CD4-positive, CD25-positive, alpha-beta regulatory T cell (primary cell): ENCODE measurements around the gene ZNF831. TPM values are rescaled to one million over a fixed set of nuclear protein-coding genes. Genes with fewer than 3 reads are reported as not detected.

ENCODE experiments used
- ATAC-seq, 2 donors: fragments of 150-1000 bp; cut with Tn5 transposase; one replicate each; pipeline ENCODE4 v1.10.0; 2021; ENCODE audit warnings: low read depth in 2 of 2, moderate number of reproducible peaks in 2 of 2, moderate library complexity in 1 of 2
- DNase-seq, 3 donors: peaks; one replicate each; pipeline versions ENCODE4 v3.0.0 to v3.0.0-alpha.2; 2012 to 2022; ENCODE audit warnings: mixed read lengths in 1 of 3
- H3K27ac ChIP-seq: one replicate; pipeline ENCODE4 v1.7.0; 2013; ENCODE audit warnings: mild to moderate bottlenecking, low read length; ENCODE audit not compliant: insufficient read depth, poor library complexity, severe bottlenecking
- H3K27me3 ChIP-seq: one replicate; pipeline ENCODE4 v1.7.0; 2013; ENCODE audit warnings: low read length; ENCODE audit not compliant: control insufficient read depth, insufficient read depth
- H3K36me3 ChIP-seq: one replicate; pipeline ENCODE4 v1.7.0; 2013; ENCODE audit warnings: mild to moderate bottlenecking, low read length, moderate library complexity; ENCODE audit not compliant: control insufficient read depth, insufficient read depth
- H3K4me1 ChIP-seq: 2 replicates; pipeline ENCODE4 v1.7.0; 2013; ENCODE audit warnings: mild to moderate bottlenecking, low read length; ENCODE audit not compliant: insufficient read depth, control insufficient read depth, poor library complexity, severe bottlenecking
- H3K4me3 ChIP-seq: one replicate; pipeline ENCODE4 v1.7.0; 2013; ENCODE audit warnings: low read depth, mild to moderate bottlenecking, low read length, moderate library complexity
- H3K9me3 ChIP-seq, 2 experiments: 1 replicate in 1 of 2; 2 replicates in 1 of 2; pipeline ENCODE4 v1.7.0; 2013; ENCODE audit warnings: low read length in 2 of 2, mild to moderate bottlenecking in 1 of 2, moderate library complexity in 1 of 2; ENCODE audit not compliant: control insufficient read depth in 2 of 2
- H3K27ac Mint-ChIP-seq, 3 donors: one replicate each; pipeline ENCODE4 v1.8.0; 2020 to 2022; ENCODE audit warnings: mild to moderate bottlenecking in 3 of 3, mixed read lengths in 3 of 3, moderate library complexity in 2 of 3
- H3K27me3 Mint-ChIP-seq: one replicate; pipeline ENCODE4 v1.8.0; 2022; ENCODE audit warnings: mild to moderate bottlenecking, mixed read lengths
- H3K36me3 Mint-ChIP-seq: one replicate; pipeline ENCODE4 v1.8.0; 2020; ENCODE audit warnings: mixed read lengths
- H3K4me1 Mint-ChIP-seq, 4 donors: one replicate each; pipeline ENCODE4 v1.8.0; 2020 to 2022; ENCODE audit warnings: mixed read lengths in 4 of 4, mild to moderate bottlenecking in 1 of 4
- H3K4me3 Mint-ChIP-seq, 4 donors: one replicate each; pipeline ENCODE4 v1.8.0; 2020 to 2022; ENCODE audit warnings: mild to moderate bottlenecking in 4 of 4, mixed read lengths in 4 of 4, moderate library complexity in 3 of 4
- H3K9me3 Mint-ChIP-seq, 7 donors: one replicate each; pipeline ENCODE4 v1.8.0; 2020 to 2022; ENCODE audit warnings: mixed read lengths in 7 of 7, mild to moderate bottlenecking in 3 of 7, moderate library complexity in 2 of 7
- polyA plus RNA-seq, 4 donors: library from polyadenylated mRNA; unstranded; fragments of 300-500 nt; fragmentation: Illumina TruSeq; gene quantifications; one replicate each; pipeline ENCODE4 v1.2.3, GENCODE V29; 2021
- total RNA-seq: library from RNA; stranded (reverse); gene quantifications from one replicate; pipeline ENCODE4 v1.2.3, GENCODE V29; 2022

Gene ZNF831
- total and polyA plus RNA-seq, 5 donors from 2014 or later, result 15.9 to 90.3 (median 19.2) TPM

DNA sequence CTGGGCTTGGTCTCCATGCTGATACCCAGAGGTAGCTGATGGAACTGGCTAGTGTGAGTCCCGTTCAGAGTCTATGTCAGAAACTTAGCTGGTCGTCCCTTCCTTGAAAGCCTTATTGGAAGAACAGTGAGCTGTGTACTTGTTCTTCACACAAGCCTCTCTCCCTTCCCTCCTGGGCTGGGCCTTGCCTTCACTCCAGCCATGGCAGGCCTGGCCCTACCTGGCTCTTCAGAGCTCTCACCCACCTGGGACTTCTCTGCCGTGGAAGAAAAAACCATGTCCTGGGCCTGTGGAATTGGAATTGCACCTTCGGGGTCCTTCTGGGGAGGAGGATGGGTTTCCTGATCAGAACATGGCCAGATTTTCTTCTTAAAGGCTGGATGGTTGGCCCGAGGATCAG lies 20.3 kb upstream of the ZNF831 start:
- H3K27me3 ChIP-seq, result no peaks in the 10 kb centered on the region
- peak overlapping the region in 2 of 3 donors; percentile 69 to 100 for H3K27ac Mint-ChIP-seq
- peaks cover 18% of the 10 kb centered on the region for H3K36me3 Mint-ChIP-seq
- H3K9me3 ChIP-seq, result no peaks in the 10 kb centered on the region
- peaks cover 0 to 10% (median 0%) of the 10 kb centered on the region in 7 donors for H3K9me3 Mint-ChIP-seq
- H3K4me3 Mint-ChIP-seq, result peak overlapping the region in 1 of 4 donors; percentile 96
- peaks cover 21 to 62% (median 45%) of the 10 kb centered on the region in 4 donors for H3K4me1 Mint-ChIP-seq
- no peaks in the 10 kb centered on the region for H3K27me3 Mint-ChIP-seq
- H3K4me1 ChIP-seq, result peaks cover 44% of the 10 kb centered on the region
- no peak for DNase-seq
- ATAC-seq, result no peak
- no peak overlapping the region for H3K27ac ChIP-seq
- no peak overlapping the region for H3K4me3 ChIP-seq
- H3K36me3 ChIP-seq, result peaks cover 8% of the 10 kb centered on the region

- DNase-seq (peak in 1 of 3 donors; percentile 55), ATAC-seq (peak; percentile 59 to 65)
- Mint-ChIP-seq H3K4me3 (peak overlapping the region; percentile 94 to 97 (median 96)), H3K4me1 (peaks cover 21 to 67% (median 50%) of the 10 kb centered on the region in 4 donors), H3K9me3 (peaks cover 0 to 10% (median 0%) of the 10 kb centered on the region in 7 donors), H3K27me3 (no peaks in the 10 kb centered on the region), H3K36me3 (peaks cover 18% of the 10 kb centered on the region), H3K27ac (peak overlapping the region; percentile 93 to 100 (median 96))
- no peaks in the 10 kb centered on the region for H3K9me3 ChIP-seq
- no peaks in the 10 kb centered on the region for H3K27me3 ChIP-seq
- H3K4me1 ChIP-seq, result peaks cover 51% of the 10 kb centered on the region
- H3K4me3 ChIP-seq, result peak overlapping the region; percentile 22
- peak overlapping the region; percentile 99 for H3K27ac ChIP-seq
- peaks cover 8% of the 10 kb centered on the region for H3K36me3 ChIP-seq
Measured at GRCh38 chr20:59144179-59144830, 19.3 kb upstream of the ZNF831 start.

DNA sequence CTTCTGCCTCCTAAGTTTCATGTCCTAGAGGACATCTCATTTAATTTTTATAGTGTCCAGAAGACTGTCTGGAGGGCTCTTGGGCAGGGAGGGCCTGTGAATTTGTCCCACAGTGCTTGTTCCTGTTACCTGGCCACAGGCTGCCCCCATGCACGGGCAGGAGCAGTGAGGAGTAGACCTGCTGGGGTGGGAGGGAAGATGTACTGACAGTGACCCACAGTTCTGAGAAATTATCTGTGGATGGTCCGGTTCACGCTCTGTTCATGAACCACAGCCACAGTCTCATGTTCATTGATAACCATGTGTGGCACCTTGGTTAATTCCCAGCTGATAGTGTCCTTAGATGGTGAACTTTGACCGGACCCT lies 18.8 kb upstream of the ZNF831 start:
- peaks cover 2% of the 10 kb centered on the region for H3K27me3 Mint-ChIP-seq
- Histone ChIP-seq H3K27ac (peak overlapping the region; percentile 99), H3K4me1 (peaks cover 56% of the 10 kb centered on the region), H3K27me3 (no peaks in the 10 kb centered on the region), H3K36me3 (peaks cover 8% of the 10 kb centered on the region), H3K4me3 (peak overlapping the region; percentile 99), H3K9me3 (no peaks in the 10 kb centered on the region)
- peak overlapping the region; percentile 94 to 97 (median 96) for H3K4me3 Mint-ChIP-seq
- H3K4me1 Mint-ChIP-seq, result peaks cover 23 to 72% (median 48%) of the 10 kb centered on the region in 4 donors
- peak overlapping the region; percentile 93 to 100 (median 96) for H3K27ac Mint-ChIP-seq
- DNase-seq (no peak), ATAC-seq (no peak)
- H3K9me3 Mint-ChIP-seq, result peaks cover 0 to 11% (median 0%) of the 10 kb centered on the region in 7 donors
- peaks cover 18% of the 10 kb centered on the region for H3K36me3 Mint-ChIP-seq

- peaks cover 18% of the 10 kb centered on the region for H3K36me3 Mint-ChIP-seq
- H3K4me1 Mint-ChIP-seq, result peaks cover 21 to 72% (median 50%) of the 10 kb centered on the region in 4 donors
- Histone ChIP-seq H3K27ac (peak overlapping the region; percentile 99), H3K27me3 (no peaks in the 10 kb centered on the region), H3K9me3 (no peaks in the 10 kb centered on the region), H3K4me1 (peaks cover 56% of the 10 kb centered on the region), H3K36me3 (peaks cover 8% of the 10 kb centered on the region), H3K4me3 (peak overlapping the region; percentile 99)
- DNase-seq, result no peak
- H3K27me3 Mint-ChIP-seq, result peaks cover 6% of the 10 kb centered on the region
- peaks cover 0 to 14% (median 0%) of the 10 kb centered on the region in 7 donors for H3K9me3 Mint-ChIP-seq
- H3K4me3 Mint-ChIP-seq, result peak overlapping the region; percentile 94 to 97 (median 96)
- ATAC-seq, result no peak
- peak overlapping the region; percentile 96 to 100 (median 100) for H3K27ac Mint-ChIP-seq
Measured at GRCh38 chr20:59145247-59145923, 18.2 kb upstream of the ZNF831 start.

- Mint-ChIP-seq H3K4me3 (peak overlapping the region; percentile 94 to 97 (median 96)), H3K9me3 (peaks cover 0 to 14% (median 0%) of the 10 kb centered on the region in 7 donors), H3K27ac (peak overlapping the region; percentile 96 to 100 (median 100)), H3K4me1 (peaks cover 21 to 77% (median 53%) of the 10 kb centered on the region in 4 donors), H3K36me3 (peaks cover 18% of the 10 kb centered on the region), H3K27me3 (peaks cover 6% of the 10 kb centered on the region)
- peaks cover 8% of the 10 kb centered on the region for H3K36me3 ChIP-seq
- peak overlapping the region; percentile 99 for H3K4me3 ChIP-seq
- ATAC-seq, result peak; percentile 59 to 60
- H3K27ac ChIP-seq, result peak overlapping the region; percentile 99
- no peaks in the 10 kb centered on the region for H3K9me3 ChIP-seq
- H3K4me1 ChIP-seq, result peaks cover 62% of the 10 kb centered on the region
- DNase-seq, result peak in 2 of 3 donors; percentile 70 to 83
- no peaks in the 10 kb centered on the region for H3K27me3 ChIP-seq
Measured at GRCh38 chr20:59145924-59146779, 17.5 kb upstream of the ZNF831 start.

DNA sequence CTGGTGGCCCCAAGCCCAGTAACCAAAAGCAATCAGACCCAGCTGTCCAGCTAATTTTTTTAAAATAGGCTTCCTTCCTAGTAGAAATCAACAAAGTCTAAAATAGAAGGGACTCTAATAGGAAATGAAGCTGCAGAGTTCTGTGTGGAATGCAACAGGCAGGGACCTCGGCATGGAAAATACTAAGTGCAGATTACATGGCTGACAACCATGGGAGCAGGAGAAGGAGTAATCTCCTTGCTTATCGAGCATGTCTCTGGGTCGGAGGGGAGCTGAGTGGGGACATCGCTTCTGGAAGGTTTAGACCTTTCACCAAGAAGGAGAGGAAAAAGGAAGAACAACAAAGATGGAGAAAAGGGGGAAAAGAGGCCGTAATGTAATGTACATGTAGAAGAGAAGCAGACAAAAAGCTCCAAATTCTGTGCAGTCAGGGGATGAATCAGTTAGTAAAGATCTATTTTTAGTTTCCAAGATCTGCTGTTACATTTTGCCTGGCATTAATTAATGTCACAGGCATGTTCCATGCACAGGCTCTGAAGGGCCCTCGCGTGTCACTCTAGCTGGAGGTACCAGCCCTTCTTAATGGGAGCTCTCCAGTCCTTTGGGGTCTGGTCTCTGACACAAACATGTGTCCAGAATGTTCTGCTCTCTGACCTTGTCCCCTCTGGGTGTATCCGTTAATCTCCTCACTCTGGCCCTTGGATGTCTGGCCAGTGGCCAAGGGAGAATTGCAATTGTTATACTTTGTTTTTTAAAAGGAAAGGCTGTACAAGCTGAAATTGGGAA lies 16.6 kb upstream of the ZNF831 start:
- H3K4me3 ChIP-seq, result peak overlapping the region; percentile 99
- ATAC-seq, result no peak
- peaks cover 70% of the 10 kb centered on the region for H3K4me1 ChIP-seq
- peak overlapping the region; percentile 99 for H3K27ac ChIP-seq
- H3K27me3 Mint-ChIP-seq, result peaks cover 6% of the 10 kb centered on the region
- peak overlapping the region; percentile 96 to 100 (median 100) for H3K27ac Mint-ChIP-seq
- no peaks in the 10 kb centered on the region for H3K27me3 ChIP-seq
- peak overlapping the region; percentile 94 to 97 (median 96) for H3K4me3 Mint-ChIP-seq
- H3K9me3 ChIP-seq, result no peaks in the 10 kb centered on the region
- peaks cover 0 to 14% (median 0%) of the 10 kb centered on the region in 7 donors for H3K9me3 Mint-ChIP-seq
- H3K36me3 ChIP-seq, result peaks cover 8% of the 10 kb centered on the region
- H3K36me3 Mint-ChIP-seq, result peaks cover 19% of the 10 kb centered on the region
- H3K4me1 Mint-ChIP-seq, result peaks cover 24 to 83% (median 61%) of the 10 kb centered on the region in 4 donors
- DNase-seq, result peak in 2 of 3 donors; percentile 32
